GM19035 (cell line): ENCODE results near the gene SFR1.

ENCODE experiments used
- ATAC-seq: cut with Tn5 transposase; IDR thresholded peaks from one replicate; pipeline ENCODE4 v1.9.1; 2021; ENCODE audit not compliant: unreplicated experiment

Gene SFR1, protein sequence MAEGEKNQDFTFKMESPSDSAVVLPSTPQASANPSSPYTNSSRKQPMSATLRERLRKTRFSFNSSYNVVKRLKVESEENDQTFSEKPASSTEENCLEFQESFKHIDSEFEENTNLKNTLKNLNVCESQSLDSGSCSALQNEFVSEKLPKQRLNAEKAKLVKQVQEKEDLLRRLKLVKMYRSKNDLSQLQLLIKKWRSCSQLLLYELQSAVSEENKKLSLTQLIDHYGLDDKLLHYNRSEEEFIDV

DNA sequence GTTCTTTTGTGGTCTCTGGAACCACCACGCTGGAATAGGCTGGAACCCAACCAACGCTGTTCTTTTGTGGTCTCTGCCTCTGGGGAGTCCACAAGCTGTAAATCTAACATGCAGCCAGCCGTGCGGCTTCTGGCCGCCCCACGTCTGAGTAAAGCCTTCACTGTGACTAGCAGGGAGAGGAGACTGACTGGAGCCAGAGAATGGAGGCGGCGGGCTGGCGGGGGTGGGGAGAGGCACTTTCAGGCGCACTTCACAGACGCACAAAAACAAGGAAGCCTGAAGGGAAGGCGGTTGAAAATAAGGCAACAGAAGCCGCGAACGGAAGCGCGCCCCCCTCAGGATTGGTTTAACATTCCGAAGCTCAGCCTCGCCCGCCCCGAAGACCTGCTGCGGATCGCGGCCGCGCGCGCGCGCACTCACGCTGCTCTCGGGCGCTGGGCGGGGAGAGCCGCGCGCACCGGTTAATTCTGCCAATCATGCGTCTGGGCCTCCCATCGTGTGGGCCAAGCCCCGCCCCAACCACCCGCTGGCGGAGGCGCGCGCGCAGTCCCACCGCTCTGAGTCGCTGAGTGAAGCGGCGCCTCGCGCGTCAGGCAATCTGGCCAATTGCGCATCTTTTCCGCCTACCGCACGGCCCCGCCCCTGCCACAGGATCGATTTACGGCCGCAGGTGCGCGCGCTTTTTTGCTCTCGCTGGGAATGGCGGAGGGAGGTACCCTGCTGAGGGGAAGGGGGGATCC, at the start of gene SFR1:
SFR1 (plus strand) TSS at position 687 of the 740 bp plus-strand sequence; CDS start at position 700, 13 bp downstream.
- ATAC-seq, result peak; percentile 92

DNA sequence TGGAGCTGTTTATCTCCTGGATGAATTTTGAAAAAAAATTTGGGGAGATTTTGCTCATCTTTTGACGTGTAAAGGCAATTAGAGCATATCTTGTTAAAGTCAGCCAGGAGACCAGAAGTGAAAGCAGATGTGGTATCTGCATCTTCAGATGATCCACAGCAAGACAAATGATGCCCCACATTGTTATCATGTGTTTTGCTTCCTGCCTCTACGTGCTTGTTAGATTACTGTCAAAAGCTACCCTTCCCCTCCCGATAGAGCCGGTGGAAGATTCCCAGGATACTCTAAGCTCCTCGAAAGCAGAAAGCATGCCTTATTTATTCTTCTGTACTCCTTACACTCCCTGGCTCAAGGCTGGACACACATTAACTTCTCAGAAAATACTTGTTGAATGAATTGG, 49.2 kb upstream of the SFR1 start:
- no peak for ATAC-seq

DNA sequence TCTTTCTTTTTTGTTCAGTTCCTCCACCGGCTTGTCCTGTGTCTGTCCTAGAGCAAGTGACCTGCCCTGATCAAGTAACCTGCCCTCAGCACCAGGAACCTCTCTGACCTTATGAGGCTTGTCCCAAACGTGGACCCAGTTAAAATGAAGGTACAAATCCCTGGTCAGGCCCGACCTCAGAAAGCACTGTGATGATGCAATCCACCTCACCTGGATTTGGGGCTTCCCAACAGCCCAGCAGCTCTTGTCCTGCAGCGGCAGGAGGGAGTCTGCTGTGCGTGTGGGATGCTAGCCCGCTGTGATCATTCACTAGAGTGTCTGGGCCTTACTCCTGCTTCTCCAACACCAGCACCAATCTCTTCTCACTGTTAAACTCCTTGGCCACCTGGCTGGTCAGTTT, 47.5 kb upstream of the SFR1 start:
- ATAC-seq, result no peak

DNA sequence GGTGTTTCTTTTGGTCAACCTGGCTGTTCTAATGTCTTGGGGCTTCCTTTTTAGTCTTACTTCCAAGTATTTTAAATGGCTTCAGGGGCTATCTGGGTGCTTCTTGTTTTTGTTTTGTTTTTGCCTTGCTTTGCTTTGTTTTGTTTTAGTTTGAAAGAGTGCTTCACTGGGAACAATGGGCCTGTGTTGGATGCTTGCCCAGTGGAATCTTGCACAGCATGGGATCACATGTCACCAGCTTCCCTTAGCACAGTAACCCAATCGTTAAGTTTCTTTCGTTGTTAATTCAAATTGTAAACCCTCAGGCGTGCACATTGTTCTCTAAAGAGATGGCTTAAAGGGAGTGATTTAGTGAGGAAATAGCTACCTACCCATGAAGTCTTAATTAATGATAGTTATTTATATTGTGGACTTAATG, 45.2 kb upstream of the SFR1 start:
- no peak for ATAC-seq

DNA sequence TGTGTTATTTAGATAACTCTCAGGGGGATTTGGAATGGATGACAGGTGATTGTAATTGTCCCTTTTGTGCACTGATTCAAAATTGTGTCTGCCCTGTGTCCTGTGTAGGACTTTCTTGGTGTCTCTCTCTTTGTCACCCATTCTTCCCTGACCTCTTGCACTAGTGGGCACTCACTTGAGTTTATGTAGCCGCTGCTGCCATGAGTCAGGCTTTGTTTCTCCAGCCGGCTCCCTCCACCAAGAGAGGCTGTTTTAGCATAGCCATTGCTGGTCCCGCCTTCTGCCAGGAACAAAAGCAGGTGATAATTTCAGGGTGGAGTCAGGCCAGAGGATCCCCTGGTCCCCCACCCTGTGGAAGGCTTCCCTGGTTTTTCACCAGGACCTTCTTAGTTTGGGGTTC, 44.7 kb upstream of the SFR1 start:
- ATAC-seq, result no peak

DNA sequence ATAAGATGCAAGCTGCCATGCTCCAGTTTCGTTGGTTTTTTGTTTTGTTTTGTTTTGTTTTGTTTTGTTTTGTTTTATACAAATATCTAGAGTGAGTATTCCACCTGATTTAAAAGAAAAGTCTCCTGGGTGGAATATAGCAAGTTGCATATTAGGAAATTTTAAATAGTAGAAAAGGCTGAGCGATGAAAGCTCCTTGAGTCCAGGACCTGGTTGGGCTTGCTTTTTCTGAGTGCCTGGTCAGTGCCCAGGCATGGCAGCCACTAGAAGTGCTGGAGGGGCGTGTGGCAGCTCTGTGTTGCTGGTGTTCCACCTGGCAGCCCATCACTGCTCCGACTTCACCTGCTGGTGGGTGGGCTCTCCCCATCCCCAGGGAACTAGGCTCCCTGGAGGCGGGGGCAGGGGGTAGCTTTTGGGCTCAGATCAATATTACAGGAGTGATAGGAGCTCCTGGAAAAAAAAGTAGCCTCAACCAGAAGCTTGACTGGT, 44.3 kb upstream of the SFR1 start:
- no peak for ATAC-seq

DNA sequence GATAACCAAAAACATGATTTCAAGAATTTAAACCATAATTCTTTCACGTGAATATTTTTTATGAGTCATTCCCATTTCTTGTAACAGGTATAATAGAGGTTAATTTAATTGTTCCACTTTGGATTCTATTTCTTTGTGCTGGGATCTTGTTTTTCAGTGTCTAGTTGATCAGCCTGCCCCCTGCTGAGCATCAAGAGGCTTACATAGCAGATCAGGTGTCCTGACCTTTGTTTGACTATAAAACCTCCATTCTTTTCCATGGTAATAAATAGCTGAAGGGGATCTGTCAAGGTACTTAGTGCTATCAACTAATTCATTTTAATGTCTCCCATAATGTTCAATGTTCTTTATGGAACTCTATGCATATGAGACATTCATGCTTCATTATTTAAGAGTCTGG, 41.2 kb upstream of the SFR1 start:
- ATAC-seq, result no peak

DNA sequence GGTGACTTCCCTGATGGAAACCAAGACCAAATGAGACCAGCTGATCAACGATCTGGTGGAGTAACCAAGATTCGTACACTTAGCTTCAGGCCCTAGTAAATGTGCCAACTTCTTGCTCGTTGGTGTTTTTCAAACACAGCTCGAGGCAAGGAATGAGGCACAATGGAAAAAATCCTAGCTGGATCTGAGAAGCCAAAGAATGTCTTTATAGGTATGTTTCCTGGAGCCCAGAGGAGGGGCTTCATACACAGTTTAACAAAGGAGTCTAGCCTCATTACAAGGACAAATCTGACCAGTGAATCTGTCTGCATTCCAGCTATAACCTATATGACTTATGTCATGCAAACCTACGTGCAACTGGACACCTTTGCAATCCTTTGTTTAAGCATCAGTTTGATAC, 40.0 kb upstream of the SFR1 start:
- ATAC-seq, result no peak

DNA sequence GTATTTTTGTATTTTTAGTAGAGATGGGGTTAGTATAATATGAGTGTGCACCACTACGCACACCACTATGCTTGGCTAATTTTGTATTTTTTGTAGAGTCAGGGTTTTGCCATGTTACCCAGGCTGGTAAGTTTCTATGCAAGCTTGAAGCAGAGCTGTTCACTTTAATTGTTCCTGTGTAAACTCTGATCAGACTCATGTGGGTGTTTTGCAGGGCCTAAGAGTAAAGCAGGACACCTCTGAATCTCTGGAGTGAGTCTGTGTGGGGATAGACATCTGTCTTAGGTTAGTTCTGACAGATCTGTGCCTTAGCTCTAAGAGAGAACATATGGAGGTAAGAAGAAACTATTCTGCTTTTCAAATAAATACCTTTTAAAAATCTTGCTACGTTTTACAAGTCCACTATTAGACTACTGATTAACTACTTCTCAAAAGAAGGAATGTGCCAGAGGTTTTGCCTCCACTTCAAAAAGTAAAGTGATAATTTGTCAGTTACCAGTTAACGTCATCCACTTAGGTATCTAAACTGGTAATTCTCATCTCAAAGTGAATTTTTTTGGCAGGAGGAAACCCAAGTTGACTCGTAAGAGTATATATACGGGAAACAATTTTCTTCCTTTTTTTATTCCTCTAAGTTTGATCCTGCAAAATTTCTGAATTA, 37.4 kb upstream of the SFR1 start:
- no peak for ATAC-seq

DNA sequence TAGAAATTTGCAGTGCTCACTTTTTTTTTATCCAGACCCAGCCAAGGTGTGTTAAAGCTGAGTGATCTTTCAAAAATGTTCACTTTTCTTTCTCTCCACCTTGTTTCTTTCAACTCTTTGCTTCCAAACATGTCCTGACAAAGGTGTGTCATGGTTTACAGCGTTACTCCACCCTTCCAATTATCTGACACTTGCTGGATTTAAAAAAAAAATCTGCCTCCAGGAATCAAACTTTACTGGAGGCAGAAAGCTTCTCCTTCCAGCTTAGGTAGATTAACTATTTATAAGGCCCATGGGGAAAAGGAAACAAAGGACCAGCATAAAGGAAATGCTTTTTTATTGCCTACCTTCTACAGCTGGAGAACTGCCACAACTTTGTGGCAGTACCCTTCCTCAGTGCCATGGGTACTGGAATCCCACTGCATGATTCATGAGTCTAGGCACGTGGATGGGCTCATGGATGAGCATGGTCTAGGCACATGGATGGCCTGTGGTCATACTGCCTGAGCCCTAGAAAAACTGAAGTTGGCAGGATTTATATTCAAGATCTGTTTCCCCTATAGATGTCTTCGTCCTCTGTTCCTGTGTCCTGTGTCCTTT, 36.1 kb upstream of the SFR1 start, which contains the start of gene COL17A1:
COL17A1 (minus strand) TSS at position 80 of the 600 bp plus-strand sequence. CDS start 5,207 bp downstream, outside the sequence.
- no peak for ATAC-seq

DNA sequence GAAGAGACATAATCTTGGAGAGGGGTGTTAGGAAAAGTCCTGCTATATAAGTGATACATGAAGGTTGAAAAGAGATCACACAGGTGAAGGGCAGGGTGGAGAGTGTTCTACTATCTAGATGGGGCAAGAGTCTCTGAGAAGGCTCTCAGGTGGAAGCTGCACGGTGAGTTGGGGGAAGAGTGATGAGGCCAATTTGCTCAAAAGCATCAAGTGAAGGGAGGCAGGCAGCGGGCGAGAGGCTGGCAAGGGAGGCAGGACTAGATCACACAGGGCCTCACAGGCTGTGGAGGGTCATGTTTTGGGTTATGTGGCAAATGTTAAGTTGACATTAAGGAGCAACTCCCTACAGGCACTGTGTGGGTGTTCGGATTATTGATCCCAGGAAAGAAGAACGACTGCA, 33.7 kb upstream of the SFR1 start:
- no peak for ATAC-seq

DNA sequence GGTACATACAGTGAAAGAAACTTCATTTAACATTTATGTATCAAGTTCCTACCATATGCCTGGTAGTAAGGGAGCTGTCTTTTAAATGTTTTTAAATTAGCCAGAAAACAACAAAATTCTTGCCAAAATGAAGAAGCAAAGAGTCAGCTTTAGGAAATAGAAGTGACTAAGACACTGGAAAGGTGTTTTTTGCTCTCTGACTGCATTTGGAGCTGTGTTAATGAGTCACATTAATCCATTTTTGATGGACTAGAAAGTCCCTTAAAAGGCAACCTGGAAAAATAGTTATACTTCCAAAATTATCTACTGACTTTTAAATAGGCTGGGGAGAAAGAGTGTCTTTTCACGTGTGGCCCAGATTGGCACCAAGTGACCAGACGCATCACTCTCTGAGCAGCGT, 32.4 kb upstream of the SFR1 start:
- no peak for ATAC-seq

DNA sequence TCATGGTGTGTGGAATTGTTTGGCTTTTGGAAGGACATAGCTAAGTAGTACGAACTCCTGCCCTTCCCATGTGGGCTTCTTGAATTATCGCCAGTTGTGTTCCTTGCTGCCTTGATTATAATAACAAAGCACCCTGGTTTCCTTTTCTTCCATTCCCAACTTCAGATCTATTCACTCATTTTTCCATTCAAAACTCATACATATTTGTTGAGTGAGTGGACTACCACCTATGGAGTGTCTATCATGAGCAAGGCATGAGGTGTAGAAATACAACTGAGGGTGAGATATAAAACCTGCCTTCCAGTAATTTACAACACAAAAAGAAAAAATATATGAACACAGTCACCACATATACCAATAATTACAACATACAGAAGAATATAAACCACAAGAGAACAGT, 31.4 kb upstream of the SFR1 start:
- no peak for ATAC-seq

DNA sequence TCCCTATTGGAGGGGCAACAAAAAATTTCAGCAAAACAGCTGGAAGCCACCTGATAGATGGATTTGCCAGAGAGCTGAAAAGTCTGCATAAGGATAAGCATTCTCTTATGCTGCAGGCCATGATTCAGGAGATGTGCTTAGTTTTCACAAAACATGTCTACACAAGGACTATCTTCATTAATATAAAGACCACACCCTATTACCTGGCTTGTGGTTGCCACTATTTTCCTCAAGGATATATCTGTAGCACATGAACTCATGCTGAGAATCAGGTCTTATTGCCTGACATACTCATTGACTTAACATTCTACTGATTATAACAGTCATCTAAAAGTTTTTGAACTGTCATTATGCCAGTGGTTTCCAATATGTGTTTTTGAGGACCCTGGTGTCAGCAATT, 29.2 kb upstream of the SFR1 start:
- ATAC-seq, result no peak

DNA sequence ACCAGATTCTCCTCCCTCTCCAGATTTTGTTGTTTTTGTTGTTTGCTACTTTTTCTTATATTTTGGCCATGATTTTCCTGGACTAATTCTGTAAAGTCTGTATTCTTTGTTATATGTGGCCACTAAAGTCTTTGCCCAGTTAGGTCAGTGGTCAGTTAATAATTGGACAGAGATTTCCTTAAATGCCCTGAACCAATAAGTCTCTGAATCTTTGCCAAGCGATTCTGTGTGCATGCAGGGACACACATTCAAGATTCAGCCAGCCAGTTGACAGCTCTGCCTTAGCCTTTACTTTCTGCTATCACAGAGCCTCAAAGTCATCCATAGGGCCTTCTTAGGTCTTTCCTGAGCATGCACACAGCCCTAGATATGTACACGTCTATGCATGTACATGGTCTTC, 25.3 kb upstream of the SFR1 start:
- no peak for ATAC-seq

DNA sequence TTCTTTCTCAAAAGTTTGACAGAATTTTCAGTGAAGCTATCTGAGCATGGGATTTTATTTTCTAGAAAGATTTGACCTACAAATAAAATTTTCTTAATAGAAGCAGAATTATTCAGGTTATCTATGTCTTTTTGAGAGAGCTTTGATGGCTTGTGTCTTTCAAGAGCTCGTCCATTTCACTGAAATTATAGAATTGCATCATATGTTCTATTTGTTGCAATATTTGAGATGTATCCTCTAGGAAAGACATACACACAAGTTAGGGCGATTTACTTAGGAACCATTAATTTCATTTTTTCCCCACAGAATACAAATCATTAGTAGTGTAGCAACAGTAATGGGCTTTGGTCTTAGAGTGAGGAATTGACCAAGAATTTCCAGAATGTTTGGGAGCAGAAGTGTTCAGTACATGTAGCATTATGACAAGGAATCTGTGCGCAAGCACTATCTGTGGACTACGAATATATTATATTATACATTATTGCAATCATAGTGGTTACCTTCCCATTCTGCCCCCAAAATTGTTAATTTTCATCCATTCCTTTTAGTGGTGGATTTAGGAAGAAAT, 23.5 kb upstream of the SFR1 start:
- ATAC-seq, result no peak

DNA sequence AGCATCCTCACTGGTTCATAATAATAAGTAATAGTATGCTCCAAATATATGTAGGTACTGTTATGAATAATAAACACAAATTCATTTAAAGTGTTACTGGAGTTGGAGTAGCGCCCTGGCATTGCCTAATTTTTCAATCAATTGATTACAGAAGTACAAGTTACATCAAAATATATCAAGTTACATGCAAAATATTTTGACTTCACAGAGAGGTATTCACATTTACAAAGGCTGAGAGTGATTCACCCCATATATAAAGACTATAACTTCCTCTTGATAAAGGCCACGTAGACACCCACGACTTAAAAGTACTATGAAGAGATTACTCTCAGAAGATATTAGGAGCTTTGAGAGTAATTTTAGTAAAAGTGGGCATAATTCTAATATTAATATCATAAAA, 22.7 kb upstream of the SFR1 start:
- no peak for ATAC-seq

DNA sequence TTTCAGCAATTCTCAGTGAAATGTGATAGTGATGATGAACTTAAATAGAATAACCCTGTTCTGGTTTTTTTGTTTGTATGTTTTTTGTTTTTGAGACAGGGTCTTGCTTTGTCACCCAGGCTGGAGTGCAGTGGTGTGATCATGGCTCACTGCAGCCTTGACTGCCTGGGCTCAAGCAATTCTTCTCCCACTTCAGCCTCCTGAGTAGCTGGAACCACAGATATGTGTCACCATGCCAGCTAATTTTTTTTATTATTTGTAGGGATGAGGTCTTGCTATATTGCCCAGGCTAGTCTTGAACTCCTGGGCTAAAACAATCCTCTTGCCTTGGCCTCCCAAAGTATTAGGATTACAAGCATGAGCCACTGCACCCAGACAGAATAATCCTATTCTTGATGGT, 22.0 kb upstream of the SFR1 start:
- ATAC-seq, result no peak

DNA sequence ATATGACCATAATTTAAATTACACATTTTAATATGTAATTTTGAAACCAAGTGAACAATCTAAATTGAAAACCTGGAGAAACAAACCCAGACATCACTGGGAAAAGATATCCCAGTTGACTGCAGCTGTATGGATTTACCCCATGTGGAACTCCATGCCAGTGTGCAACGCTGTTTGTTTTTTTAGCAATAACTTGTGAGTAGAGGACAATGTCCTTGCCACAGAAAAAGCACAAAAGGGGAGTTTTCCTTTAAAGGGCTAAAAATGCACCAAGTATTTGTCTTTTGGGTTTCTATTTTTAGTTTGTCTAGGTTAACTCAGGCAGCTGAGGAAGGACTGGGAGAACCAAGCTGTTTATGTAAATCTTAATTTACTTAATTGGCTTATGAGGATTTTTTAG, 21.2 kb upstream of the SFR1 start:
- no peak for ATAC-seq

DNA sequence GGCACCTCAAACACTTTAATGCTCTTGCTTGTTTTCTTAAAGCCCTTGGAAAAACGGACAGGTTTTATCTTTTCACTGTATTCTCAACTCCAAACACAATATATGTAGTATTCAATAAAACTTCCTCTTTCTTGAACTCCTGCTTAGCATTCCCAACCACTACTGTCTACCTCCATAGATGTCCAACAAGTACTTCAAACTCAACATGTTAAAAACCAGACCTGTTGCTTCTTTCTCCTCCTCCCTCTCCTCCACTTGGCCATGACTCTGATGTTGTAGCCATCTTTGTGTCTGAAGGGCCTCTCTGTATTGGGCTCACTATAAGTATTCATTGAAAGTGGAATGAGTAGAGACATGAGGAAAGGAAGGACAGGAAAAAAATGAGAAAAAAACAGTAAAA, 20.1 kb upstream of the SFR1 start:
- ATAC-seq, result no peak

DNA sequence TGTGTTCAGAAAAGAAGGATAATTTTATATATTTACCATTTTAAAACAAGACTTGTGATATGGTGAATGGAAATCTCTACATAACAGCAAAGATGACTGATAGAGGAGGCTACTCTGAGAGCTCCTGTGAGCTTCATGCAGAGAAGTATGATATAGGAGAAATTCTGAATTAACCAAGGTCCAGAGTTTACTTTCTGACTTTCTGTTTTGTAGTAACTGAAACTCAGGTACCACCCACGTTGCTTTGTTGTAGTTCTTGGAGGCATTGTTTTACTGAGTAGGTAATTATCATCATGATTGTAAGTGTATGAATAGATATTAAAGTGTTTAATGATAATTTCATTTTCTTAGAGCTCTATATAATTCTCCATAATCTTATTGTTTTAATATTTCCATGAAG, 18.0 kb upstream of the SFR1 start:
- no peak for ATAC-seq
